ENCODE measurements around the gene PHACTR2.
"Not testable (repeated sequence)": the region's sequence is repeated elsewhere in the genome, so short reads cannot be mapped to it uniquely, and the experiment has no call there.

PHACTR2 gene

GRCh38 chr6:143652841-143653331, 24.9 kb upstream of the PHACTR2 start:
- no peak overlapping the region for H3K4me3 ChIP-seq (ENCODE audit: low read depth in 1 of 2, low read length in 2 of 2)
- no peaks in the 10 kb centered on the region for H3K27me3 ChIP-seq (ENCODE audit: low read depth, low read length)
- H3K36me3 ChIP-seq (ENCODE audit: control insufficient read depth in 1 of 2, insufficient read depth in 2 of 2, low read length in 2 of 2) = no peaks in the 10 kb centered on the region
- H3K4me1 ChIP-seq (ENCODE audit: control insufficient read depth in 1 of 2, insufficient read depth in 2 of 2, low read length in 2 of 2) = peaks cover 0 to 11% of the 10 kb centered on the region in 2 donors
- peaks cover 0 to 2% of the 10 kb centered on the region in 2 donors for H3K9me3 ChIP-seq (ENCODE audit: control insufficient read depth in 1 of 2, low read length in 2 of 2)
- H3K27ac ChIP-seq (ENCODE audit: low read length) = no peak overlapping the region

- no peak overlapping the region for H3K27ac ChIP-seq (ENCODE audit: low read length)
- no peak overlapping the region for H3K4me3 ChIP-seq (ENCODE audit: low read depth in 1 of 2, low read length in 2 of 2)
- no peaks in the 10 kb centered on the region for H3K27me3 ChIP-seq (ENCODE audit: low read depth, low read length)
- H3K4me1 ChIP-seq (ENCODE audit: control insufficient read depth in 1 of 2, insufficient read depth in 2 of 2, low read length in 2 of 2) = peaks cover 0 to 11% of the 10 kb centered on the region in 2 donors
- peaks cover 0 to 3% of the 10 kb centered on the region in 2 donors for H3K9me3 ChIP-seq (ENCODE audit: control insufficient read depth in 1 of 2, low read length in 2 of 2)
- H3K36me3 ChIP-seq (ENCODE audit: control insufficient read depth in 1 of 2, insufficient read depth in 2 of 2, low read length in 2 of 2) = no peaks in the 10 kb centered on the region
These were observed 22.2 kb upstream of the PHACTR2 start for GRCh38 chr6:143655541-143655940.

GRCh38 chr6:143656026-143656425, 21.7 kb upstream of the PHACTR2 start:
- Histone ChIP-seq H3K9me3 (ENCODE audit: control insufficient read depth in 1 of 2, low read length in 2 of 2) (peaks cover 0 to 3% of the 10 kb centered on the region in 2 donors), H3K4me3 (ENCODE audit: low read depth in 1 of 2, low read length in 2 of 2) (no peak overlapping the region), H3K27me3 (ENCODE audit: low read depth, low read length) (no peaks in the 10 kb centered on the region)

GRCh38 chr6:143657809-143658208, 20.0 kb upstream of the PHACTR2 start:
- H3K27me3 ChIP-seq (ENCODE audit: low read depth, low read length) = no peaks in the 10 kb centered on the region
- no peak overlapping the region for H3K27ac ChIP-seq (ENCODE audit: low read length)
- H3K9me3 ChIP-seq (ENCODE audit: control insufficient read depth in 1 of 2, low read length in 2 of 2) = peaks cover 0 to 3% of the 10 kb centered on the region in 2 donors
- H3K4me1 ChIP-seq (ENCODE audit: control insufficient read depth in 1 of 2, insufficient read depth in 2 of 2, low read length in 2 of 2) = peaks cover 0 to 7% of the 10 kb centered on the region in 2 donors
- no peak overlapping the region for H3K4me3 ChIP-seq (ENCODE audit: low read depth in 1 of 2, low read length in 2 of 2)
- no peaks in the 10 kb centered on the region for H3K36me3 ChIP-seq (ENCODE audit: control insufficient read depth in 1 of 2, insufficient read depth in 2 of 2, low read length in 2 of 2)

More at GRCh38 chr6:143656026-143656425, 21.7 kb upstream of the PHACTR2 start:
- no peak overlapping the region for H3K27ac ChIP-seq (ENCODE audit: low read length)
- H3K36me3 ChIP-seq (ENCODE audit: control insufficient read depth in 1 of 2, insufficient read depth in 2 of 2, low read length in 2 of 2) = no peaks in the 10 kb centered on the region
- H3K4me1 ChIP-seq (ENCODE audit: control insufficient read depth in 1 of 2, insufficient read depth in 2 of 2, low read length in 2 of 2) = peaks cover 0 to 11% of the 10 kb centered on the region in 2 donors

- H3K4me3 ChIP-seq (ENCODE audit: low read depth in 1 of 2, low read length in 2 of 2); H3K27ac ChIP-seq (ENCODE audit: low read length); H3K9me3 ChIP-seq (ENCODE audit: control insufficient read depth in 1 of 2, low read length in 2 of 2); H3K27me3 ChIP-seq (ENCODE audit: low read depth, low read length); H3K4me1 ChIP-seq (ENCODE audit: control insufficient read depth in 1 of 2, insufficient read depth in 2 of 2, low read length in 2 of 2); H3K36me3 ChIP-seq (ENCODE audit: control insufficient read depth in 1 of 2, insufficient read depth in 2 of 2, low read length in 2 of 2): not testable (repeated sequence)
These were observed 17.6 kb upstream of the PHACTR2 start for GRCh38 chr6:143660170-143660569.

- peaks cover 4 to 9% of the 10 kb centered on the region in 2 donors for H3K9me3 ChIP-seq (ENCODE audit: control insufficient read depth in 1 of 2, low read length in 2 of 2)
- no peaks in the 10 kb centered on the region for H3K36me3 ChIP-seq (ENCODE audit: control insufficient read depth in 1 of 2, insufficient read depth in 2 of 2, low read length in 2 of 2)
- H3K27me3 ChIP-seq (ENCODE audit: low read depth, low read length) = no peaks in the 10 kb centered on the region
- H3K27ac ChIP-seq (ENCODE audit: low read length) = no peak overlapping the region
- no peaks in the 10 kb centered on the region for H3K4me1 ChIP-seq (ENCODE audit: control insufficient read depth in 1 of 2, insufficient read depth in 2 of 2, low read length in 2 of 2)
- H3K4me3 ChIP-seq (ENCODE audit: low read depth in 1 of 2, low read length in 2 of 2) = no peak overlapping the region
These were observed 13.6 kb upstream of the PHACTR2 start for GRCh38 chr6:143664171-143664570.

GRCh38 chr6:143666007-143666406, 11.8 kb upstream of the PHACTR2 start:
- H3K27me3 ChIP-seq (ENCODE audit: low read depth, low read length) = not testable (repeated sequence)

GRCh38 chr6:143669483-143669882, 8.3 kb upstream of the PHACTR2 start:
- H3K36me3 ChIP-seq (ENCODE audit: control insufficient read depth in 1 of 2, insufficient read depth in 2 of 2, low read length in 2 of 2); H3K4me3 ChIP-seq (ENCODE audit: low read depth in 1 of 2, low read length in 2 of 2); H3K27ac ChIP-seq (ENCODE audit: low read length); H3K9me3 ChIP-seq (ENCODE audit: control insufficient read depth in 1 of 2, low read length in 2 of 2); H3K27me3 ChIP-seq (ENCODE audit: low read depth, low read length): not testable (repeated sequence)
- peaks cover 7 to 10% of the 10 kb centered on the region in 2 donors for H3K4me1 ChIP-seq (ENCODE audit: control insufficient read depth in 1 of 2, insufficient read depth in 2 of 2, low read length in 2 of 2)

More at GRCh38 chr6:143666007-143666406, 11.8 kb upstream of the PHACTR2 start:
- not testable (repeated sequence) for H3K9me3 ChIP-seq (ENCODE audit: control insufficient read depth in 1 of 2, low read length in 2 of 2); H3K27ac ChIP-seq (ENCODE audit: low read length); H3K4me1 ChIP-seq (ENCODE audit: control insufficient read depth in 1 of 2, insufficient read depth in 2 of 2, low read length in 2 of 2); H3K36me3 ChIP-seq (ENCODE audit: control insufficient read depth in 1 of 2, insufficient read depth in 2 of 2, low read length in 2 of 2); H3K4me3 ChIP-seq (ENCODE audit: low read depth in 1 of 2, low read length in 2 of 2)

- Histone ChIP-seq H3K36me3 (ENCODE audit: control insufficient read depth in 1 of 2, insufficient read depth in 2 of 2, low read length in 2 of 2) (peaks cover 0 to 8% of the 10 kb centered on the region in 2 donors), H3K27ac (ENCODE audit: low read length) (peak overlapping the region; percentile 17), H3K4me1 (ENCODE audit: control insufficient read depth in 1 of 2, insufficient read depth in 2 of 2, low read length in 2 of 2) (peaks cover 7 to 14% of the 10 kb centered on the region in 2 donors)
These were observed 4.1 kb upstream of the PHACTR2 start for GRCh38 chr6:143673669-143674068.

GRCh38 chr6:143674483-143675381, 3.0 kb upstream of the PHACTR2 start:
- H3K9me3 ChIP-seq (ENCODE audit: control insufficient read depth in 1 of 2, low read length in 2 of 2) = no peaks in the 10 kb centered on the region
- no peaks in the 10 kb centered on the region for H3K27me3 ChIP-seq (ENCODE audit: low read depth, low read length)
- peak overlapping the region; percentile 17 for H3K27ac ChIP-seq (ENCODE audit: low read length)
- H3K4me1 ChIP-seq (ENCODE audit: control insufficient read depth in 1 of 2, insufficient read depth in 2 of 2, low read length in 2 of 2) = peaks cover 11 to 14% of the 10 kb centered on the region in 2 donors
- H3K4me3 ChIP-seq (ENCODE audit: low read depth in 1 of 2, low read length in 2 of 2) = no peak overlapping the region
- peaks cover 0 to 9% of the 10 kb centered on the region in 2 donors for H3K36me3 ChIP-seq (ENCODE audit: control insufficient read depth in 1 of 2, insufficient read depth in 2 of 2, low read length in 2 of 2)

More at GRCh38 chr6:143673669-143674068, 4.1 kb upstream of the PHACTR2 start:
- Histone ChIP-seq H3K4me3 (ENCODE audit: low read depth in 1 of 2, low read length in 2 of 2) (no peak overlapping the region), H3K9me3 (ENCODE audit: control insufficient read depth in 1 of 2, low read length in 2 of 2) (no peaks in the 10 kb centered on the region), H3K27me3 (ENCODE audit: low read depth, low read length) (no peaks in the 10 kb centered on the region)

GRCh38 chr6:143675382-143675900, 2.3 kb upstream of the PHACTR2 start:
- no peaks in the 10 kb centered on the region for H3K27me3 ChIP-seq (ENCODE audit: low read depth, low read length)
- peaks cover 0 to 9% of the 10 kb centered on the region in 2 donors for H3K36me3 ChIP-seq (ENCODE audit: control insufficient read depth in 1 of 2, insufficient read depth in 2 of 2, low read length in 2 of 2)
- H3K27ac ChIP-seq (ENCODE audit: low read length) = peak overlapping the region; percentile 6
- no peaks in the 10 kb centered on the region for H3K9me3 ChIP-seq (ENCODE audit: control insufficient read depth in 1 of 2, low read length in 2 of 2)
- no peak overlapping the region for H3K4me3 ChIP-seq (ENCODE audit: low read depth in 1 of 2, low read length in 2 of 2)
- H3K4me1 ChIP-seq (ENCODE audit: control insufficient read depth in 1 of 2, insufficient read depth in 2 of 2, low read length in 2 of 2) = peaks cover 11 to 14% of the 10 kb centered on the region in 2 donors

Measured in muscle layer of duodenum (tissue), 2 donors.